ENCODE results near the gene KCNG1. TPM values are rescaled to one million over a fixed set of nuclear protein-coding genes. Genes with fewer than 3 reads are reported as not detected.

KCNG1 gene
- total and polyA plus RNA-seq, 2 of the 13 experiments (the other 11 are each of a cell fraction or from before 2014, with no cell fraction given), result not detected

- WGBS (ENCODE audit: low lambda C conversion rate), result 3% methylated on average over 10 of the region's 10 CpGs
- no peaks in the 10 kb centered on the region for H4K20me1 ChIP-seq (ENCODE audit: insufficient read depth, low read length)
- no peak overlapping the region for H2AFZ ChIP-seq (ENCODE audit: low read length)
- BruUV-seq (replicated peaks), result no TSS peak
- DNase-seq (ENCODE audit: low spot score) (no peak), FAIRE-seq (no peak), ATAC-seq (no peak)
- no peak overlapping the region for H3K4me2 ChIP-seq (ENCODE audit: low read depth, low read length)
- CTCF ChIA-PET (ENCODE audit: low intra/inter-chr PET ratio, low total read pairs), result no interaction called here
- no peak overlapping the region for H3K27ac ChIP-seq (ENCODE audit: extremely low read length, insufficient read depth, low read length)
- no peaks in the 10 kb centered on the region for H3K36me3 ChIP-seq (replicated peaks in 1 of 2; ENCODE audit: control insufficient read depth in 1 of 2, insufficient read depth in 2 of 2, low read length in 2 of 2)
- no peaks in the 10 kb centered on the region for H3K9me3 ChIP-seq (ENCODE audit: low read length)
- no peaks in the 10 kb centered on the region for H3K79me2 ChIP-seq (ENCODE audit: insufficient read depth, low read length)
- in situ Hi-C loops (cut with HindIII; ENCODE audit: extremely low pct_ligation_motif_present, low pct_unique_long_range_greater_than_20kb) (loop anchor here (25.0 kb wide), 2 partner anchors 590 to 1090 kb away; no protein-coding TSS in a partner anchor), intact Hi-C loops (cut with micrococcal nuclease; ENCODE audit: unreplicated experiment) (no loop called here)
- H3K27me3 ChIP-seq (ENCODE audit: control insufficient read depth in 1 of 2, insufficient read depth in 2 of 2, low read length in 2 of 2), result peaks cover 6 to 46% of the 10 kb centered on the region in 2 experiments; a peak in 4 of 5 replicates
- no peak for TF ChIP-seq NFIB (CRISPR knock-in tag; IDR thresholded peaks at IDR 0.05; ENCODE audit: borderline replicate concordance)
- TF ChIP-seq CENPT (CRISPR knock-in tag; IDR thresholded peaks at IDR 0.05; ENCODE audit: low read depth), result no peak
- TF ChIP-seq ZNF280D (CRISPR knock-in tag; IDR thresholded peaks at IDR 0.05), result no peak
- no peak for TF ChIP-seq ZNF556 (CRISPR knock-in tag; IDR thresholded peaks at IDR 0.05; ENCODE audit: borderline replicate concordance)
- TF ChIP-seq MIXL1 (CRISPR knock-in tag; IDR thresholded peaks at IDR 0.05), result no peak
- no peak for TF ChIP-seq ZNF207 (IDR thresholded peaks at IDR 0.05; ENCODE audit: borderline replicate concordance)
- no peak for TF ChIP-seq ZNF460 (CRISPR knock-in tag; IDR thresholded peaks at IDR 0.05; ENCODE audit: borderline replicate concordance)
- TF ChIP-seq NKX3-1 (CRISPR knock-in tag; IDR thresholded peaks at IDR 0.05), result no peak
- no peak for TF ChIP-seq ZNF552 (CRISPR knock-in tag; IDR thresholded peaks at IDR 0.05; ENCODE audit: borderline replicate concordance)
- no peak for TF ChIP-seq KAT2B (IDR thresholded peaks at IDR 0.05; ENCODE audit: borderline replicate concordance, low read depth, low read length)
- TF ChIP-seq FOSL1 (CRISPR knock-in tag; IDR thresholded peaks at IDR 0.05; ENCODE audit: borderline replicate concordance), result no peak
- TF ChIP-seq SALL2 (CRISPR knock-in tag; IDR thresholded peaks at IDR 0.05), result no peak
- no peak for TF ChIP-seq ZNF138 (CRISPR knock-in tag; IDR thresholded peaks at IDR 0.05; ENCODE audit: low read depth)
- TF ChIP-seq, protein P1, sequence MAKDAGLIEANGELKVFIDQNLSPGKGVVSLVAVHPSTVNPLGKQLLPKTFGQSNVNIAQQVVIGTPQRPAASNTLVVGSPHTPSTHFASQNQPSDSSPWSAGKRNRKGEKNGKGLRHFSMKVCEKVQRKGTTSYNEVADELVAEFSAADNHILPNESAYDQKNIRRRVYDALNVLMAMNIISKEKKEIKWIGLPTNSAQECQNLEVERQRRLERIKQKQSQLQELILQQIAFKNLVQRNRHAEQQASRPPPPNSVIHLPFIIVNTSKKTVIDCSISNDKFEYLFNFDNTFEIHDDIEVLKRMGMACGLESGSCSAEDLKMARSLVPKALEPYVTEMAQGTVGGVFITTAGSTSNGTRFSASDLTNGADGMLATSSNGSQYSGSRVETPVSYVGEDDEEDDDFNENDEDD (CRISPR knock-in tag; IDR thresholded peaks at IDR 0.05; ENCODE audit: borderline replicate concordance), result no peak
- no peak for TF ChIP-seq PRDM10 (CRISPR knock-in tag; IDR thresholded peaks at IDR 0.05; ENCODE audit: low read depth)
- no peak for TF ChIP-seq ZNF879 (CRISPR knock-in tag; IDR thresholded peaks at IDR 0.05)
- H3K9ac ChIP-seq (ENCODE audit: insufficient read depth, low read depth, low read length), result no peak overlapping the region
- H3K4me3 ChIP-seq (replicated peaks in 1 of 3; ENCODE audit: insufficient read depth in 1 of 3, low read depth in 2 of 3, low read length in 3 of 3), result no peak overlapping the region
- POLR2A ChIA-PET, result no interaction called here
- H3K4me1 ChIP-seq (ENCODE audit: insufficient read depth, low read length), result peaks cover 7% of the 10 kb centered on the region; the same call in 1 of the 2 replicates
These were observed 25.7 kb downstream of the KCNG1 start for GRCh38 chr20:50996901-50997865.
